GM12891 (cell line): ENCODE measurements around the gene RAB12.

Experiments
- POLR2A ChIP-seq: IDR thresholded peaks from 2 replicates; pipeline ENCODE4 v1.6.1; 2011; ENCODE audit warnings: low read depth, low read length, control low read depth
- POLR2AphosphoS5 ChIP-seq: IDR thresholded peaks from 2 replicates; pipeline ENCODE4 v1.6.1; 2011; ENCODE audit warnings: low read depth, low read length, control low read depth
- SPI1 ChIP-seq: IDR thresholded peaks from 2 replicates; pipeline ENCODE4 v1.6.1; 2011; ENCODE audit warnings: low read depth, low read length, control low read depth

DNA sequence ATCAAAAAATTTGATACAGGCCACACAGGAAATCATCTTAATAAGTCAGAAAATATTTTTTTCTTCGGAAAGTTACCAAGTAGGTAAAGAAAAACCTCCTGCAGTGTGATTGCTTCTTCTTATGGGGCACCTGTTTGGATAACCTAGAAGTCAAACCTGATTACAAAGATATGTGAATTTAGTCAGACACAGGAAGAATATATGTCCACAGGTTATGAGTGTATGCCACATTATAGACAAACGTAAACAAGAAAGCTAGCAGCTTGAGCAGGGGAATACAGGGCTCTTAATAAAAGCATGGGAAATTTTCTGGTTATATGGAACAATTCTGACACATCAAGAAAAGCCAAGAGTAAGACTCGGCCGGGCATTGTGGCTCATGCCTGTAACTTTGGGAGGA is 60.3 kb downstream of the RAB12 start:
- TF ChIP-seq POLR2AphosphoS5: no peak
- TF ChIP-seq SPI1: no peak
- no peak for TF ChIP-seq POLR2A
